Neural cell (in vitro differentiated cells): ENCODE data around the gene MECP2. TPM values are rescaled to one million over a fixed set of nuclear protein-coding genes. Genes with fewer than 3 reads are reported as not detected.

Experiments
- H2AFZ ChIP-seq: fragments of 200-600, 300-800 bp; sonication (generic), shearing (Covaris generic); 2 replicates; pipeline ENCODE4 v1.6.0; 2014; ENCODE audit warnings: low read depth, mild to moderate bottlenecking, antibody characterized with exemption, low read length, moderate library complexity
- H3F3A ChIP-seq: fragments of 200-600 bp; shearing (Covaris generic); 2 replicates; pipeline ENCODE4 v1.6.1; 2016; ENCODE audit warnings: mild to moderate bottlenecking, moderate library complexity, mixed read lengths, antibody characterized with exemption, low read length; ENCODE audit not compliant: insufficient read depth, poor library complexity, severe bottlenecking
- H3K27ac ChIP-seq: fragments of 200-600, 300-800 bp; sonication (generic), shearing (Covaris generic); 2 replicates; pipeline ENCODE4 v1.5.1; 2014; ENCODE audit warnings: mild to moderate bottlenecking, low read length, moderate library complexity
- H3K27me3 ChIP-seq: fragments of 300-800, 200-600 bp; sonication (generic), shearing (Covaris generic); 2 replicates; pipeline ENCODE4 v1.6.0; 2014; ENCODE audit warnings: mild to moderate bottlenecking, low read depth, low read length, moderate library complexity; ENCODE audit not compliant: insufficient read depth
- H3K36me3 ChIP-seq: fragments of 300-800, 200-600 bp; sonication (generic), shearing (Covaris generic); 2 replicates; pipeline ENCODE4 v1.5.1; 2014; ENCODE audit warnings: mild to moderate bottlenecking, antibody characterized with exemption, low read length, moderate library complexity; ENCODE audit not compliant: insufficient read depth
- H3K4me2 ChIP-seq: fragments of 300-800, 200-600 bp; sonication (generic), shearing (Covaris generic); 2 replicates; pipeline ENCODE4 v1.6.0; 2014; ENCODE audit warnings: mild to moderate bottlenecking, low read length
- H3K4me3 ChIP-seq: fragments of 300-800, 200-600 bp; sonication (generic), shearing (Covaris generic); 2 replicates; pipeline ENCODE4 v1.5.1; 2014; ENCODE audit warnings: mild to moderate bottlenecking, low read length, moderate library complexity
- H3K79me2 ChIP-seq: fragments of 200-600 bp; shearing (Covaris generic); replicated peaks from 2 replicates; pipeline ENCODE4 v1.6.0; 2014; ENCODE audit warnings: mild to moderate bottlenecking, low read length, moderate library complexity; ENCODE audit not compliant: insufficient read depth
- H3K9ac ChIP-seq: fragments of 300-800, 200-600 bp; sonication (generic), shearing (Covaris generic); 2 replicates; pipeline ENCODE4 v1.6.1; 2016; ENCODE audit warnings: mild to moderate bottlenecking, low read length, mixed read lengths
- H3K9me2 ChIP-seq: fragments of 200-600 bp; shearing (Covaris generic); 2 replicates; pipeline ENCODE4 v1.6.1; 2016; ENCODE audit warnings: mild to moderate bottlenecking, low read length, mixed read lengths; ENCODE audit not compliant: insufficient read depth
- H3K9me3 ChIP-seq: fragments of 200-600, 300-800 bp; sonication (generic), shearing (Covaris generic); 2 replicates; pipeline ENCODE4 v1.6.1; 2016; ENCODE audit warnings: mild to moderate bottlenecking, mixed run types, low read length, moderate library complexity, mixed read lengths
- H4K20me1 ChIP-seq: fragments of 200-600 bp; shearing (Covaris generic); 2 replicates; pipeline ENCODE4 v1.6.1; 2016; ENCODE audit warnings: mild to moderate bottlenecking, mixed run types; ENCODE audit not compliant: insufficient read depth
- CTCF ChIP-seq: fragments of 450-650 bp; IDR thresholded peaks from 2 replicates; pipeline ENCODE4 v1.5.1; 2014; ENCODE audit warnings: antibody characterized with exemption, mild to moderate bottlenecking, moderate library complexity; ENCODE audit not compliant: poor library complexity, severe bottlenecking
- EP300 ChIP-seq: fragments of 450-650 bp; conservative IDR thresholded peaks from 2 replicates; pipeline ENCODE4 v1.6.1; 2014; ENCODE audit warnings: antibody characterized with exemption, mild to moderate bottlenecking, moderate library complexity; ENCODE audit not compliant: poor library complexity, severe bottlenecking
- EZH2 ChIP-seq: fragments of 200-600, 300-800 bp; shearing (Covaris generic), sonication (generic); IDR thresholded peaks from 2 replicates; pipeline ENCODE4 v1.6.1; 2014; ENCODE audit warnings: antibody characterized with exemption, low read length, borderline replicate concordance, mild to moderate bottlenecking; ENCODE audit not compliant: insufficient read depth, poor library complexity, severe bottlenecking
- MXI1 ChIP-seq: fragments of 450-650 bp; conservative IDR thresholded peaks from 2 replicates; pipeline ENCODE4 v1.6.1; 2014; ENCODE audit warnings: antibody characterized with exemption, mild to moderate bottlenecking; ENCODE audit not compliant: poor library complexity, severe bottlenecking
- POLR2AphosphoS5 ChIP-seq: IDR thresholded peaks from 2 replicates; pipeline ENCODE4 v1.6.1; 2012
- RAD21 ChIP-seq: fragments of 450-650 bp; conservative IDR thresholded peaks from 2 replicates; pipeline ENCODE4 v1.6.1; 2014; ENCODE audit warnings: antibody characterized with exemption, mild to moderate bottlenecking, moderate library complexity
- SMC3 ChIP-seq: fragments of 450-650 bp; conservative IDR thresholded peaks from 2 replicates; pipeline ENCODE4 v1.6.1; 2014; ENCODE audit warnings: antibody characterized with exemption, mild to moderate bottlenecking, moderate library complexity; ENCODE audit not compliant: poor library complexity
- TAF1 ChIP-seq: IDR thresholded peaks from 2 replicates; pipeline ENCODE4 v1.6.1; 2012; ENCODE audit warnings: low read depth
- polyA plus RNA-seq: library from polyadenylated mRNA; depleted of rRNA; stranded (reverse); fragments of >200 nt; gene quantifications from 2 replicates; pipeline ENCODE4 v1.2.3, GENCODE V29; 2014
- TF ChIP-seq, protein P1 (sequence below): IDR thresholded peaks from 2 replicates; pipeline ENCODE4 v1.6.1; 2012; ENCODE audit warnings: borderline replicate concordance

The MECP2 gene
- polyA plus RNA-seq, 1 donor from 2014 or later: 14.5 TPM

GRCh38 chrX:154029439-154029838, 68.1 kb downstream of the MECP2 start:
- Histone ChIP-seq H3K9me3 (no peaks in the 10 kb centered on the region), H4K20me1 (no peaks in the 10 kb centered on the region), H3K9me2 (no peaks in the 10 kb centered on the region), H3K27me3 (no peaks in the 10 kb centered on the region), H2AFZ (no peak overlapping the region), H3K79me2 (no peaks in the 10 kb centered on the region), H3K36me3 (no peaks in the 10 kb centered on the region), H3K4me2 (no peak overlapping the region), H3K27ac (no peak overlapping the region), H3K4me3 (no peak overlapping the region), H3K9ac (no peak overlapping the region), H3F3A (no peaks in the 10 kb centered on the region)
- no peak for TF ChIP-seq SMC3
- no peak for TF ChIP-seq POLR2AphosphoS5
- TF ChIP-seq CTCF: no peak
- TF ChIP-seq MXI1: no peak
- TF ChIP-seq, protein P1, sequence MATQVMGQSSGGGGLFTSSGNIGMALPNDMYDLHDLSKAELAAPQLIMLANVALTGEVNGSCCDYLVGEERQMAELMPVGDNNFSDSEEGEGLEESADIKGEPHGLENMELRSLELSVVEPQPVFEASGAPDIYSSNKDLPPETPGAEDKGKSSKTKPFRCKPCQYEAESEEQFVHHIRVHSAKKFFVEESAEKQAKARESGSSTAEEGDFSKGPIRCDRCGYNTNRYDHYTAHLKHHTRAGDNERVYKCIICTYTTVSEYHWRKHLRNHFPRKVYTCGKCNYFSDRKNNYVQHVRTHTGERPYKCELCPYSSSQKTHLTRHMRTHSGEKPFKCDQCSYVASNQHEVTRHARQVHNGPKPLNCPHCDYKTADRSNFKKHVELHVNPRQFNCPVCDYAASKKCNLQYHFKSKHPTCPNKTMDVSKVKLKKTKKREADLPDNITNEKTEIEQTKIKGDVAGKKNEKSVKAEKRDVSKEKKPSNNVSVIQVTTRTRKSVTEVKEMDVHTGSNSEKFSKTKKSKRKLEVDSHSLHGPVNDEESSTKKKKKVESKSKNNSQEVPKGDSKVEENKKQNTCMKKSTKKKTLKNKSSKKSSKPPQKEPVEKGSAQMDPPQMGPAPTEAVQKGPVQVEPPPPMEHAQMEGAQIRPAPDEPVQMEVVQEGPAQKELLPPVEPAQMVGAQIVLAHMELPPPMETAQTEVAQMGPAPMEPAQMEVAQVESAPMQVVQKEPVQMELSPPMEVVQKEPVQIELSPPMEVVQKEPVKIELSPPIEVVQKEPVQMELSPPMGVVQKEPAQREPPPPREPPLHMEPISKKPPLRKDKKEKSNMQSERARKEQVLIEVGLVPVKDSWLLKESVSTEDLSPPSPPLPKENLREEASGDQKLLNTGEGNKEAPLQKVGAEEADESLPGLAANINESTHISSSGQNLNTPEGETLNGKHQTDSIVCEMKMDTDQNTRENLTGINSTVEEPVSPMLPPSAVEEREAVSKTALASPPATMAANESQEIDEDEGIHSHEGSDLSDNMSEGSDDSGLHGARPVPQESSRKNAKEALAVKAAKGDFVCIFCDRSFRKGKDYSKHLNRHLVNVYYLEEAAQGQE: no peak
- TF ChIP-seq EP300: no peak
- TF ChIP-seq TAF1: no peak
- TF ChIP-seq EZH2: no peak

DNA sequence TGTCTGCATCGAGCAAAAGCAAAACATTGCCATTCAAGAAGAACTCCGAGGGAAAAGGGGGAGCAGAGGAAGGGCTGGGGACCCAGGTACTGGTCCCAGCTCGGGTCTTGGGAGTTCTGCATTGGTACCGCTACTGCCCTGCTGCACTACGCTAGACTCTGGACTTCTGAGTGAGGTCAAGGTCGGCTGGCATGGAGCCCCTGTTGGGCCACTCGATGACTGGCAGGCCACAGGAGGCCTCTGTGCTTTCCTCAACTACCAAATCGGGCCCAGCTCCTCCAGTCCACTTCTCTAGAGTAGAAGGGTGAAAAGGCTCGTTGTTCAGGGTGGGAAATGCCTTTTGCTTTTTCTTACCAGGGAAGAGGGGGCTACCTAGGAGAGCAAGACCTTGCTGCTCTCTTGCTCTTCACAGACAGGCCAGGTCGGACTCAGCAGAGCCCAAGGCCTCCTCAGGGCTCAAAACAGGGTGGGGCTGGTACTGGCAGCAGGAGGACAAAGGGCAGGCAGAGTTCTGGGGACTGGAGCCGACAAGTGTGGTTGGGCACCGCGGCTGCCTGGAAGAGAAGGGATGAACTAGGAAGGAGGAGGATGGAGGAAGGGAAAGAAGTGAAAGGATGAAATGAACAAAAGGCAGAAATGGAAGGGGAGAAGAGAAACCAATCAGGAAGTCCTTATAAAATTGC, 68.9 kb downstream of the MECP2 start:
- Histone ChIP-seq H3K9me3 (no peaks in the 10 kb centered on the region), H4K20me1 (no peaks in the 10 kb centered on the region), H3K27ac (no peak overlapping the region), H3K4me3 (no peak overlapping the region), H3K79me2 (no peaks in the 10 kb centered on the region), H3K9me2 (no peaks in the 10 kb centered on the region), H3K27me3 (no peaks in the 10 kb centered on the region), H3K4me2 (no peak overlapping the region), H3K36me3 (no peaks in the 10 kb centered on the region), H3K9ac (no peak overlapping the region), H2AFZ (no peak overlapping the region), H3F3A (no peaks in the 10 kb centered on the region)
- TF ChIP-seq POLR2AphosphoS5: no peak
- TF ChIP-seq, protein P1: no peak
- no peak for TF ChIP-seq TAF1
- TF ChIP-seq EZH2: no peak
- TF ChIP-seq MXI1: no peak
- TF ChIP-seq RAD21: no peak
- no peak for TF ChIP-seq SMC3
- TF ChIP-seq EP300: no peak
- no peak for TF ChIP-seq CTCF
